K562 (cell line): ENCODE results near the gene GDF15. TPM values are rescaled to one million over a fixed set of nuclear protein-coding genes. Genes with fewer than 3 reads are reported as not detected.
A peak's percentile ranks its signal among the peaks of the same experiment; 100 is the strongest.

ENCODE experiments used
- E2F3 ChIP-seq: fragments of 250-450 bp; sonication (Bioruptor Pico); IDR thresholded peaks from 2 replicates; pipeline ENCODE4 v1.4.0; 2020; ENCODE audit warnings: mild to moderate bottlenecking
- ETV6 ChIP-seq, 3 experiments: fragments of 150-350 bp in 1 of 3; sonication (generic) in 1 of 3; formaldehyde crosslinking in 1 of 3; IDR thresholded peaks; 2 replicates each; pipeline versions ENCODE4 v1.6.1 to v1.8.0; 2014 to 2022; ENCODE audit warnings: borderline replicate concordance in 2 of 3, low read depth in 2 of 3, antibody characterized with exemption in 1 of 3, low read length in 1 of 3, mild to moderate bottlenecking in 1 of 3, missing genetic modification reagents in 1 of 3
- MAFF ChIP-seq: IDR thresholded peaks from 2 replicates; pipeline ENCODE4 v1.6.1; 2012; ENCODE audit warnings: low read length, improper control_type of control experiment
- NELFE ChIP-seq: IDR thresholded peaks from 2 replicates; pipeline ENCODE4 v1.6.1; 2011; ENCODE audit warnings: mild to moderate bottlenecking; ENCODE audit not compliant: insufficient read depth, insufficient read length
- POLR2AphosphoS5 ChIP-seq: IDR thresholded peaks from 2 replicates; pipeline ENCODE4 v1.6.1; 2011; ENCODE audit warnings: mild to moderate bottlenecking, low read depth, low read length, moderate library complexity; ENCODE audit not compliant: control insufficient read depth, insufficient read depth
- POLR2H ChIP-seq: IDR thresholded peaks from 2 replicates; pipeline ENCODE4 v1.6.1; 2016; ENCODE audit warnings: missing genetic modification characterization, low read depth, mild to moderate bottlenecking, control low read depth, missing compliant biosample characterization, moderate library complexity
- TEAD1 ChIP-seq, 2 experiments: fragments of 450-650 bp in 1 of 2; sonication (generic) in 1 of 2; formaldehyde crosslinking; IDR thresholded peaks; 2 replicates each; pipeline versions ENCODE4 v1.4.0 to v1.8.0; 2020 to 2022; ENCODE audit warnings: mild to moderate bottlenecking in 2 of 2, missing genetic modification reagents in 1 of 2
- YY1 ChIP-seq, 3 experiments: IDR thresholded peaks; 2 replicates each; pipeline ENCODE4 v1.6.1; 2011; ENCODE audit warnings: low read length in 2 of 3, mild to moderate bottlenecking in 2 of 3, moderate library complexity in 2 of 3, borderline replicate concordance in 1 of 3, control low read depth in 1 of 3, low read depth in 1 of 3; ENCODE audit not compliant: insufficient read depth in 3 of 3, insufficient replicate concordance in 2 of 3, control insufficient read depth in 1 of 3, insufficient read length in 1 of 3; ENCODE audit errors: extremely low read depth in 1 of 3
- polyA plus RNA-seq, 8 experiments: library from polyadenylated mRNA; depleted of rRNA in 4 of 8; stranded (reverse) in 5 of 8; unstranded in 3 of 8; fragments of >200 nt; fragmentation: Nextera tagmentation in 2 of 8; fragmentation: Illumina TruSeq in 1 of 8; extraction: Ambion mirVana in 2 of 8; extraction: Trizol in 1 of 8; gene quantifications; 2 replicates each; pipeline versions ENCODE4 v1.2.1 to v1.2.3, GENCODE V29; 2011 to 2014; ENCODE audit warnings: inconsistent platforms in 1 of 8, missing spikeins in 1 of 8
- total RNA-seq, 7 experiments: library from RNA; depleted of rRNA in 6 of 7; stranded (reverse); fragments of >200 nt in 6 of 7; fragmentation: Illumina TruSeq in 2 of 7; extraction: Trizol in 2 of 7; gene quantifications; 2 replicates each; pipeline versions ENCODE4 v1.2.1 to v1.2.3, GENCODE V29; 2011 to 2021; ENCODE audit warnings: low replicate concordance in 1 of 7
- TF ChIP-seq, protein P1 (sequence below), 2 experiments: IDR thresholded peaks; 2 replicates each; pipeline ENCODE4 v1.6.1; 2011; ENCODE audit warnings: borderline replicate concordance in 1 of 2, control low read depth in 1 of 2, low read depth in 1 of 2, low read length in 1 of 2, mild to moderate bottlenecking in 1 of 2, mixed read lengths in 1 of 2, moderate library complexity in 1 of 2; ENCODE audit not compliant: insufficient read depth in 1 of 2, insufficient read length in 1 of 2, poor library complexity in 1 of 2, severe bottlenecking in 1 of 2; ENCODE audit errors: extremely low read depth in 1 of 2
- TF ChIP-seq, protein P2 (sequence below): fragments of 450-650 bp; IDR thresholded peaks from 2 replicates; pipeline ENCODE4 v1.6.1; 2017; ENCODE audit warnings: antibody characterized with exemption, mild to moderate bottlenecking
- TF ChIP-seq, protein P3 (sequence below), 2 experiments: IDR thresholded peaks; 2 replicates each; pipeline ENCODE4 v1.6.1; 2012; ENCODE audit warnings: improper control_type of control experiment in 2 of 2, low read depth in 2 of 2, low read length in 2 of 2, borderline replicate concordance in 1 of 2
- TF ChIP-seq, protein P4 (sequence below), 2 experiments: fragments of 450-650 bp; conservative IDR thresholded peaks; 2 replicates each; pipeline ENCODE4 v1.6.1; 2017; ENCODE audit warnings: mild to moderate bottlenecking in 2 of 2, moderate library complexity in 2 of 2
- TF ChIP-seq, protein P5 (sequence below): sonication (generic); IDR thresholded peaks from 2 replicates; pipeline ENCODE4 v1.6.1; 2016

GDF15 gene
- total and polyA plus RNA-seq, 9 of the 15 experiments (the other 6 are each of a cell fraction or from before 2014, with no cell fraction given): 2.3 to 82.4 (median 12.5) TPM

DNA sequence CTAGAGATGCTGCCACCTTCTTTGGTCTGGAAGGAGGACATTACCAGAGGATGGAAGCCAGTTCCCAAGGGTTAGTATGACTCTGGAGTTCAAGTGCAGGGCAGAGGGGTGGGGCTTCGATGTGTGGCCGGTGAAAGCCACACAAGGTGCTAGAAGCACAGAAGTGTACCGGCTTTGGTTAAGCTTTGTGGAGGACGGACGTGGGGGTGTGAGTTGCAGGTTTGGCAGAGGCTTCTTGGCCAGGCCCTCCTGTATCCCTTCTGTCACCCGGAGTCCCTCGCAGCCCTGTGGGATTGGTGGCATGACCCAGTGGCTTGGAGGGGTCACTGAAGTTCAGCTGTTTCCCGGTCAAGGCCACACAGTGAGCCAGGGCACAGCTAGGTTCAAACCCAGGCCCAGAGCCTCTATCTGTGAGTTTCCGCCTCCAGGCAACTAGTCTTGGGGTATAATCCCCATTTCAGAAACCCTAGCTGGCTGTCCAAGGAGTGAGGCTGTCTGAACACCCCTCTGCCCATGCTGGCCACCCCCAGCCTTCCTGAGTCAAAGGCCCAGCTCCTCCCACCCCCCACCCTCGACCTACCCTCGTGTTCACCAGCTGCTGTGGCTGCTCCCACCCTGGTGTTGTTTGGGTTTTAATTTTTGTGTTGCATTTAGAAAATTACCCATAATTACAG lies 28.7 kb downstream of the GDF15 start (continued):
- peak in 1 of 3 experiments; percentile 55 for TF ChIP-seq YY1 (IDR thresholded peaks at IDR 0.05; ENCODE audit: borderline replicate concordance in 1 of 3, control insufficient read depth in 1 of 3, extremely low read depth in 1 of 3, insufficient read depth in 3 of 3, insufficient read length in 1 of 3, insufficient replicate concordance in 2 of 3, low read depth in 1 of 3, low read length in 2 of 3)
- TF ChIP-seq TEAD1 (CRISPR knock-in tag; IDR thresholded peaks at IDR 0.05): 0 out of 4 replicates have a peak, but pooled peaks of 1 of the 2 experiments have one; percentile 32
- TF ChIP-seq, protein P1, sequence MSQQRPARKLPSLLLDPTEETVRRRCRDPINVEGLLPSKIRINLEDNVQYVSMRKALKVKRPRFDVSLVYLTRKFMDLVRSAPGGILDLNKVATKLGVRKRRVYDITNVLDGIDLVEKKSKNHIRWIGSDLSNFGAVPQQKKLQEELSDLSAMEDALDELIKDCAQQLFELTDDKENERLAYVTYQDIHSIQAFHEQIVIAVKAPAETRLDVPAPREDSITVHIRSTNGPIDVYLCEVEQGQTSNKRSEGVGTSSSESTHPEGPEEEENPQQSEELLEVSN (IDR thresholded peaks at IDR 0.05; ENCODE audit: borderline replicate concordance in 1 of 2, extremely low read depth in 1 of 2, insufficient read depth in 1 of 2, insufficient read length in 1 of 2, low read depth in 1 of 2, low read length in 1 of 2, poor library complexity in 1 of 2, severe bottlenecking in 1 of 2): peak; percentile 26 to 50
- no peak for TF ChIP-seq MAFF
- TF ChIP-seq POLR2AphosphoS5: peak; percentile 65
- no peak for TF ChIP-seq NELFE
- TF ChIP-seq, protein P2, sequence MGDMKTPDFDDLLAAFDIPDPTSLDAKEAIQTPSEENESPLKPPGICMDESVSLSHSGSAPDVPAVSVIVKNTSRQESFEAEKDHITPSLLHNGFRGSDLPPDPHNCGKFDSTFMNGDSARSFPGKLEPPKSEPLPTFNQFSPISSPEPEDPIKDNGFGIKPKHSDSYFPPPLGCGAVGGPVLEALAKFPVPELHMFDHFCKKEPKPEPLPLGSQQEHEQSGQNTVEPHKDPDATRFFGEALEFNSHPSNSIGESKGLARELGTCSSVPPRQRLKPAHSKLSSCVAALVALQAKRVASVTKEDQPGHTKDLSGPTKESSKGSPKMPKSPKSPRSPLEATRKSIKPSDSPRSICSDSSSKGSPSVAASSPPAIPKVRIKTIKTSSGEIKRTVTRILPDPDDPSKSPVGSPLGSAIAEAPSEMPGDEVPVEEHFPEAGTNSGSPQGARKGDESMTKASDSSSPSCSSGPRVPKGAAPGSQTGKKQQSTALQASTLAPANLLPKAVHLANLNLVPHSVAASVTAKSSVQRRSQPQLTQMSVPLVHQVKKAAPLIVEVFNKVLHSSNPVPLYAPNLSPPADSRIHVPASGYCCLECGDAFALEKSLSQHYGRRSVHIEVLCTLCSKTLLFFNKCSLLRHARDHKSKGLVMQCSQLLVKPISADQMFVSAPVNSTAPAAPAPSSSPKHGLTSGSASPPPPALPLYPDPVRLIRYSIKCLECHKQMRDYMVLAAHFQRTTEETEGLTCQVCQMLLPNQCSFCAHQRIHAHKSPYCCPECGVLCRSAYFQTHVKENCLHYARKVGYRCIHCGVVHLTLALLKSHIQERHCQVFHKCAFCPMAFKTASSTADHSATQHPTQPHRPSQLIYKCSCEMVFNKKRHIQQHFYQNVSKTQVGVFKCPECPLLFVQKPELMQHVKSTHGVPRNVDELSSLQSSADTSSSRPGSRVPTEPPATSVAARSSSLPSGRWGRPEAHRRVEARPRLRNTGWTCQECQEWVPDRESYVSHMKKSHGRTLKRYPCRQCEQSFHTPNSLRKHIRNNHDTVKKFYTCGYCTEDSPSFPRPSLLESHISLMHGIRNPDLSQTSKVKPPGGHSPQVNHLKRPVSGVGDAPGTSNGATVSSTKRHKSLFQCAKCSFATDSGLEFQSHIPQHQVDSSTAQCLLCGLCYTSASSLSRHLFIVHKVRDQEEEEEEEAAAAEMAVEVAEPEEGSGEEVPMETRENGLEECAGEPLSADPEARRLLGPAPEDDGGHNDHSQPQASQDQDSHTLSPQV: peak; percentile 34
- TF ChIP-seq POLR2H (tag): no peak
- TF ChIP-seq, protein P3, sequence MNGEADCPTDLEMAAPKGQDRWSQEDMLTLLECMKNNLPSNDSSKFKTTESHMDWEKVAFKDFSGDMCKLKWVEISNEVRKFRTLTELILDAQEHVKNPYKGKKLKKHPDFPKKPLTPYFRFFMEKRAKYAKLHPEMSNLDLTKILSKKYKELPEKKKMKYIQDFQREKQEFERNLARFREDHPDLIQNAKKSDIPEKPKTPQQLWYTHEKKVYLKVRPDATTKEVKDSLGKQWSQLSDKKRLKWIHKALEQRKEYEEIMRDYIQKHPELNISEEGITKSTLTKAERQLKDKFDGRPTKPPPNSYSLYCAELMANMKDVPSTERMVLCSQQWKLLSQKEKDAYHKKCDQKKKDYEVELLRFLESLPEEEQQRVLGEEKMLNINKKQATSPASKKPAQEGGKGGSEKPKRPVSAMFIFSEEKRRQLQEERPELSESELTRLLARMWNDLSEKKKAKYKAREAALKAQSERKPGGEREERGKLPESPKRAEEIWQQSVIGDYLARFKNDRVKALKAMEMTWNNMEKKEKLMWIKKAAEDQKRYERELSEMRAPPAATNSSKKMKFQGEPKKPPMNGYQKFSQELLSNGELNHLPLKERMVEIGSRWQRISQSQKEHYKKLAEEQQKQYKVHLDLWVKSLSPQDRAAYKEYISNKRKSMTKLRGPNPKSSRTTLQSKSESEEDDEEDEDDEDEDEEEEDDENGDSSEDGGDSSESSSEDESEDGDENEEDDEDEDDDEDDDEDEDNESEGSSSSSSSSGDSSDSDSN (IDR thresholded peaks at IDR 0.05; ENCODE audit: borderline replicate concordance in 1 of 2, low read depth in 2 of 2, low read length in 2 of 2): no peak
- TF ChIP-seq ETV6 (IDR thresholded peaks at IDR 0.05; ENCODE audit: borderline replicate concordance in 1 of 2, low read depth in 2 of 2, low read length in 1 of 2): no peak
- no peak for TF ChIP-seq ETV6 (CRISPR knock-in tag; IDR thresholded peaks at IDR 0.05; ENCODE audit: borderline replicate concordance)
- 0 out of 2 replicates have a peak, but pooled peaks have one; percentile 24 for TF ChIP-seq E2F3 (CRISPR knock-in tag)
- TF ChIP-seq, protein P4, sequence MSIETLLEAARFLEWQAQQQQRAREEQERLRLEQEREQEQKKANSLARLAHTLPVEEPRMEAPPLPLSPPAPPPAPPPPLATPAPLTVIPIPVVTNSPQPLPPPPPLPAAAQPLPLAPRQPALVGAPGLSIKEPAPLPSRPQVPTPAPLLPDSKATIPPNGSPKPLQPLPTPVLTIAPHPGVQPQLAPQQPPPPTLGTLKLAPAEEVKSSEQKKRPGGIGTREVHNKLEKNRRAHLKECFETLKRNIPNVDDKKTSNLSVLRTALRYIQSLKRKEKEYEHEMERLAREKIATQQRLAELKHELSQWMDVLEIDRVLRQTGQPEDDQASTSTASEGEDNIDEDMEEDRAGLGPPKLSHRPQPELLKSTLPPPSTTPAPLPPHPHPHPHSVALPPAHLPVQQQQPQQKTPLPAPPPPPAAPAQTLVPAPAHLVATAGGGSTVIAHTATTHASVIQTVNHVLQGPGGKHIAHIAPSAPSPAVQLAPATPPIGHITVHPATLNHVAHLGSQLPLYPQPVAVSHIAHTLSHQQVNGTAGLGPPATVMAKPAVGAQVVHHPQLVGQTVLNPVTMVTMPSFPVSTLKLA (conservative IDR thresholded peaks at IDR 0.05): no peak
- TF ChIP-seq, protein P5, sequence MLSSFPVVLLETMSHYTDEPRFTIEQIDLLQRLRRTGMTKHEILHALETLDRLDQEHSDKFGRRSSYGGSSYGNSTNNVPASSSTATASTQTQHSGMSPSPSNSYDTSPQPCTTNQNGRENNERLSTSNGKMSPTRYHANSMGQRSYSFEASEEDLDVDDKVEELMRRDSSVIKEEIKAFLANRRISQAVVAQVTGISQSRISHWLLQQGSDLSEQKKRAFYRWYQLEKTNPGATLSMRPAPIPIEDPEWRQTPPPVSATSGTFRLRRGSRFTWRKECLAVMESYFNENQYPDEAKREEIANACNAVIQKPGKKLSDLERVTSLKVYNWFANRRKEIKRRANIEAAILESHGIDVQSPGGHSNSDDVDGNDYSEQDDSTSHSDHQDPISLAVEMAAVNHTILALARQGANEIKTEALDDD: peak; percentile 73
